ENCODE data around the gene PACSIN1. TPM values are rescaled to one million over a fixed set of nuclear protein-coding genes. Genes with fewer than 3 reads are reported as not detected.

PACSIN1 gene
- total RNA-seq, 3 donors from 2014 or later: 0.29 to 0.33 TPM; not detected in 1

- H3K4me3 ChIP-seq: no peak overlapping the region
- intact Hi-C loops (cut with DNase I; ENCODE audit: low total_unique reads): no loop called here
- no peaks in the 10 kb centered on the region for H3K27me3 ChIP-seq
- H3K9me3 ChIP-seq: no peaks in the 10 kb centered on the region
- H3K36me3 ChIP-seq: no peaks in the 10 kb centered on the region
- no peak for TF ChIP-seq POLR2AphosphoS5 (IDR thresholded peaks at IDR 0.05)
- no peak for TF ChIP-seq POLR2A (IDR thresholded peaks at IDR 0.05)
- TF ChIP-seq, protein P1, sequence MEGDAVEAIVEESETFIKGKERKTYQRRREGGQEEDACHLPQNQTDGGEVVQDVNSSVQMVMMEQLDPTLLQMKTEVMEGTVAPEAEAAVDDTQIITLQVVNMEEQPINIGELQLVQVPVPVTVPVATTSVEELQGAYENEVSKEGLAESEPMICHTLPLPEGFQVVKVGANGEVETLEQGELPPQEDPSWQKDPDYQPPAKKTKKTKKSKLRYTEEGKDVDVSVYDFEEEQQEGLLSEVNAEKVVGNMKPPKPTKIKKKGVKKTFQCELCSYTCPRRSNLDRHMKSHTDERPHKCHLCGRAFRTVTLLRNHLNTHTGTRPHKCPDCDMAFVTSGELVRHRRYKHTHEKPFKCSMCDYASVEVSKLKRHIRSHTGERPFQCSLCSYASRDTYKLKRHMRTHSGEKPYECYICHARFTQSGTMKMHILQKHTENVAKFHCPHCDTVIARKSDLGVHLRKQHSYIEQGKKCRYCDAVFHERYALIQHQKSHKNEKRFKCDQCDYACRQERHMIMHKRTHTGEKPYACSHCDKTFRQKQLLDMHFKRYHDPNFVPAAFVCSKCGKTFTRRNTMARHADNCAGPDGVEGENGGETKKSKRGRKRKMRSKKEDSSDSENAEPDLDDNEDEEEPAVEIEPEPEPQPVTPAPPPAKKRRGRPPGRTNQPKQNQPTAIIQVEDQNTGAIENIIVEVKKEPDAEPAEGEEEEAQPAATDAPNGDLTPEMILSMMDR (IDR thresholded peaks at IDR 0.05): no peak
- H3K4me1 ChIP-seq: no peaks in the 10 kb centered on the region
- no peak overlapping the region for H3K27ac ChIP-seq
- DNase-seq (ENCODE audit: low spot score in 2 of 2): no peak
These were observed 28.3 kb upstream of the PACSIN1 start for GRCh38 chr6:34437644-34437970.

DNA sequence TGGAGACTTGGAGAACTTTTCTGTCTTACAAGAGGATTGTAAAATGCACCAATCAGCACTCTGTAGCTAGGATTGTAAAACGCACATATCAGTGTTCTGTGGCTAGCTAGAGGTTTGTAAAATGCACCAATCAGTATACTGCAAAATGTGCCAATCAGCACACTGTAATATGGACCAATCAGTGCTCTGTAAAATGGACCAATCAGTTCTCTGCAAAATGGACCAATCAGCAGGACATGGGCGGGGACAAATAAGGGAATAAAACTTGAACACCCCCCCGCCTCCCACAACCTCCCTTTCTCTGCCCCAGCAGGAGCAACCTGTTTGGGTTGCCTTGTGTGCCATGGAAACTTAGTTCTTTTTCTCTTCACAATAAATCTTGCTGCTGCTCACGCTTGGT, 27.2 kb upstream of the PACSIN1 start:
- Histone ChIP-seq H3K27me3 (no peaks in the 10 kb centered on the region), H3K4me1 (no peaks in the 10 kb centered on the region), H3K36me3 (no peaks in the 10 kb centered on the region), H3K27ac (no peak overlapping the region), H3K9me3 (no peaks in the 10 kb centered on the region), H3K4me3 (no peak overlapping the region)
- TF ChIP-seq POLR2AphosphoS5 (IDR thresholded peaks at IDR 0.05) (no peak), POLR2A (IDR thresholded peaks at IDR 0.05) (no peak)
- TF ChIP-seq, protein P1 (IDR thresholded peaks at IDR 0.05): no peak
- no peak for DNase-seq (ENCODE audit: low spot score in 2 of 2)
- intact Hi-C loops (cut with DNase I; ENCODE audit: low total_unique reads): no loop called here

GRCh38 chr6:34439442-34439841, 26.4 kb upstream of the PACSIN1 start:
- intact Hi-C loops (cut with DNase I; ENCODE audit: low total_unique reads): no loop called here
- no peak for DNase-seq (ENCODE audit: low spot score in 2 of 2)
- Histone ChIP-seq H3K27ac (no peak overlapping the region), H3K9me3 (no peaks in the 10 kb centered on the region), H3K4me3 (no peak overlapping the region), H3K27me3 (no peaks in the 10 kb centered on the region), H3K36me3 (no peaks in the 10 kb centered on the region), H3K4me1 (no peaks in the 10 kb centered on the region)
- TF ChIP-seq POLR2A (IDR thresholded peaks at IDR 0.05) (no peak), POLR2AphosphoS5 (IDR thresholded peaks at IDR 0.05) (no peak)
- TF ChIP-seq, protein P1 (IDR thresholded peaks at IDR 0.05): no peak

DNA sequence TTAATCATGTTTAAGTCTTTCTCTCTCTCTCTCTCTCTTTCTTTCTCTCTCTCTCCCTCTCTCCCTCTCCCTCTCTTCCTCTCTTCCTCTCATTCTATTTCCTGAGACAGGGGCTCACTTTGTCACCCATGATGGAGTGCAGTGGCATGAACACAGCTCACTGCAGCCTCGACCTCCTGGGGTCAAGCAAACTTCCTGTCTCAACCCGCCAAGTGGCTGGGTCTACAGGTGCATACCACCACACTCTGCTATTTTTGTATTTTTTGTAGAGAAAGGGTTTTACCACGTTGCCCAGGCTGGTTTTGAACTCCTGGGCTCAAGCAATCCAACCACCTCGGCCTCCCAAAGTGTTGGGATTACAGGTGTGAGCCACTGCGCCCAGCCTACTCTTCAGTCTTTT, 24.4 kb upstream of the PACSIN1 start:
- DNase-seq (ENCODE audit: low spot score in 2 of 2): no peak
- H3K4me1 ChIP-seq: no peaks in the 10 kb centered on the region
- no peaks in the 10 kb centered on the region for H3K9me3 ChIP-seq
- TF ChIP-seq POLR2AphosphoS5 (IDR thresholded peaks at IDR 0.05) (no peak), POLR2A (IDR thresholded peaks at IDR 0.05) (no peak)
- TF ChIP-seq, protein P1 (IDR thresholded peaks at IDR 0.05): no peak
- H3K36me3 ChIP-seq: no peaks in the 10 kb centered on the region
- H3K4me3 ChIP-seq: no peak overlapping the region
- H3K27ac ChIP-seq: no peak overlapping the region
- H3K27me3 ChIP-seq: no peaks in the 10 kb centered on the region
- intact Hi-C loops (cut with DNase I; ENCODE audit: low total_unique reads): no loop called here

DNA sequence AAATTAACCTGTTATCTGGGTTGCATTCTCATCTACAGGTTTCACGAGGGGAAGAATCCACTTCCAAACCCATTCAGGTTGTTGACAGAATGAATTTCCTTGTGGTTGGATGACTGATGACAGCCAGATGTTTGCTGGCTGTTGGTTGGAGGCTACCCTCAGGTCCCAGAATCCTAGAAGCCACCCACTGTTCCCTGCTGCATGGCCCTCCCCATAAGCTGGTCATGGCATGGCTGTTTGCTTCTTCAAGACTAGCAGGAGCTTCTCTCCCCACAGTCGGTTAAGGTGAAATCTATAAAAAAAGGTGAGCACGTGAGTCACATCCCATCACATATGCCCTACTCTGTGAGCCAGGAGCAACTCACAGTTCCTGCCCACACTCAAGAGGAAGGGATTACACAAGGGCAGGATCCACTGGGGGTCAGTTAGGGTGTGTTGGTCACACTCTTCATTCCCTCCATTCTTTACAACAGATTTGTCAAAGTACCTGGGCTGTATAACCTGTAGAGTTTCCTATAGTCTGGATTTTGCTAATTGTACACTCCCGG, 20.5 kb upstream of the PACSIN1 start:
- Histone ChIP-seq H3K4me3 (no peak overlapping the region), H3K9me3 (no peaks in the 10 kb centered on the region), H3K27me3 (no peaks in the 10 kb centered on the region), H3K36me3 (no peaks in the 10 kb centered on the region), H3K4me1 (no peaks in the 10 kb centered on the region), H3K27ac (no peak overlapping the region)
- intact Hi-C loops (cut with DNase I; ENCODE audit: low total_unique reads): no loop called here
- no peak for DNase-seq (ENCODE audit: low spot score in 2 of 2)
- TF ChIP-seq, protein P1 (IDR thresholded peaks at IDR 0.05): no peak
- TF ChIP-seq POLR2AphosphoS5 (IDR thresholded peaks at IDR 0.05) (no peak), POLR2A (IDR thresholded peaks at IDR 0.05) (no peak)

Measured in breast epithelium (tissue), 4 donors.